HCT116 (cell line): ENCODE data around the gene EYA4. TPM values are rescaled to one million over a fixed set of nuclear protein-coding genes. Genes with fewer than 3 reads are reported as not detected.

Experiments
- ATAC-seq: fragments of 200-7000 bp; cut with Tn5 transposase; 2 replicates; pipeline ENCODE4 v1.9.1; 2020; ENCODE audit warnings: mild to moderate bottlenecking, moderate library complexity
- BruUV-seq: library from RNA; stranded (reverse); fragments of 400-500 nt; replicated peaks from 2 replicates; lab custom pipeline; 2021; lab: Mats Ljungman, UMichigan
- CTCF ChIA-PET: fragments of 300-600 bp; sonication (Branson Sonifier 250); formaldehyde crosslinking; loops from one replicate; lab custom pipeline; 2021; ENCODE audit warnings: antibody characterized with exemption; lab: Charles Lee
- POLR2A ChIA-PET: fragments of 300-600, 350-600 bp; sonication (Branson Sonifier 250); formaldehyde crosslinking; loops from one replicate; lab custom pipeline; 2021; ENCODE audit warnings: antibody characterized with exemption; lab: Charles Lee
- RAD21 ChIA-PET, 2 experiments: fragments of 300-600 bp; sonication (Branson Sonifier 250); formaldehyde crosslinking; loops; one replicate each; lab custom pipeline; 2023; ENCODE audit warnings: low total read pairs in 2 of 2; ENCODE audit not compliant: uncharacterized antibody in 2 of 2, unreplicated experiment in 2 of 2, low non-redundant PET in 1 of 2; lab: Charles Lee
- DNase-seq: peaks from one replicate; pipeline ENCODE4 v3.0.0-alpha.2; 2010; ENCODE audit warnings: low read depth, low spot score
- H2AFZ ChIP-seq: fragments of 200-600 bp; shearing (Covaris generic), sonication (generic); 2 replicates; pipeline ENCODE4 v1.6.1; 2017; ENCODE audit warnings: low read depth, mixed run types, mixed read lengths, antibody characterized with exemption, low read length; ENCODE audit not compliant: poor library complexity, severe bottlenecking
- H3K27ac ChIP-seq: 2 replicates; pipeline ENCODE4 v1.5.1; 2012; ENCODE audit warnings: low read depth, low read length
- H3K27me3 ChIP-seq: fragments of 200-600 bp; sonication (generic); 2 replicates; pipeline ENCODE4 v1.6.1; 2016; ENCODE audit warnings: mixed run types, low read length, mixed read lengths; ENCODE audit not compliant: insufficient read depth
- H3K36me3 ChIP-seq, 2 experiments: fragments of 200-500 bp in 1 of 2; fragments of 200-600 bp in 1 of 2; sonication (Bioruptor generic) in 1 of 2; sonication (generic) in 1 of 2; 2 replicates each; pipeline versions ENCODE4 v1.5.1 to v1.6.1; 2014 to 2016; ENCODE audit warnings: low read length in 2 of 2, inconsistent platforms in 1 of 2, mixed read lengths in 1 of 2, mixed run types in 1 of 2; ENCODE audit not compliant: insufficient read depth in 2 of 2, control insufficient read depth in 1 of 2
- H3K4me1 ChIP-seq, 2 experiments: fragments of 200-600 bp in 1 of 2; sonication (generic) in 1 of 2; 2 replicates each; pipeline versions ENCODE4 v1.5.1 to v1.6.1; 2012 to 2017; ENCODE audit warnings: low read length in 2 of 2, inconsistent platforms in 1 of 2, mild to moderate bottlenecking in 1 of 2, mixed read lengths in 1 of 2, mixed run types in 1 of 2, moderate library complexity in 1 of 2; ENCODE audit not compliant: insufficient read depth in 2 of 2, control insufficient read depth in 1 of 2
- H3K4me2 ChIP-seq: fragments of 200-600 bp; sonication (generic); 2 replicates; pipeline ENCODE4 v1.6.1; 2017; ENCODE audit warnings: mixed run types, low read length, mixed read lengths
- H3K4me3 ChIP-seq, 2 experiments: fragments of 200-600 bp in 1 of 2; sonication (generic) in 1 of 2; replicated peaks in 1 of 2; 2 replicates each; pipeline ENCODE4 v1.5.1; 2011 to 2016; ENCODE audit warnings: low read length in 2 of 2, control low read depth in 1 of 2, low read depth in 1 of 2, mild to moderate bottlenecking in 1 of 2, mixed read lengths in 1 of 2, mixed run types in 1 of 2
- H3K79me2 ChIP-seq: fragments of 200-600 bp; sonication (generic); 2 replicates; pipeline ENCODE4 v1.6.1; 2017; ENCODE audit warnings: mild to moderate bottlenecking, mixed run types, low read length, moderate library complexity, mixed read lengths; ENCODE audit not compliant: insufficient read depth
- H3K9ac ChIP-seq: fragments of 200-600 bp; sonication (generic); 2 replicates; pipeline ENCODE4 v1.6.1; 2016; ENCODE audit warnings: low read length, mixed read lengths
- H3K9me2 ChIP-seq: fragments of 200-600 bp; sonication (generic), shearing (Covaris generic); 2 replicates; pipeline ENCODE4 v1.6.1; 2017; ENCODE audit warnings: mixed run types, mild to moderate bottlenecking, moderate library complexity; ENCODE audit not compliant: insufficient read depth
- H3K9me3 ChIP-seq, 2 experiments: fragments of 200-500 bp in 1 of 2; fragments of 200-600 bp in 1 of 2; sonication (Bioruptor generic) in 1 of 2; sonication (generic) in 1 of 2; 2 replicates each; pipeline ENCODE4 v1.6.1; 2014 to 2017; ENCODE audit warnings: low read length in 2 of 2, mixed read lengths in 2 of 2, inconsistent platforms in 1 of 2, low read depth in 1 of 2, mild to moderate bottlenecking in 1 of 2, mixed run types in 1 of 2, moderate library complexity in 1 of 2; ENCODE audit not compliant: control insufficient read depth in 1 of 2, insufficient read depth in 1 of 2
- H4K20me1 ChIP-seq: fragments of 200-600 bp; sonication (generic), shearing (Covaris generic); 2 replicates; pipeline ENCODE4 v1.6.1; 2017; ENCODE audit warnings: mixed run types, mild to moderate bottlenecking, moderate library complexity; ENCODE audit not compliant: insufficient read depth
- CEBPB ChIP-seq: IDR thresholded peaks from 2 replicates; pipeline ENCODE4 v1.6.1; 2012; ENCODE audit warnings: low read depth
- CTCF ChIP-seq, 3 experiments: fragments of 200-600 bp in 1 of 3; sonication (generic) in 1 of 3; IDR thresholded peaks in 2 of 3; conservative IDR thresholded peaks in 1 of 3; 2 replicates each; pipeline ENCODE4 v1.5.1; 2012 to 2017; ENCODE audit warnings: low read depth in 2 of 3, low read length in 2 of 3, antibody characterized with exemption in 1 of 3, borderline replicate concordance in 1 of 3, control low read depth in 1 of 3, mild to moderate bottlenecking in 1 of 3, mixed read lengths in 1 of 3, mixed run types in 1 of 3, moderate library complexity in 1 of 3; ENCODE audit not compliant: insufficient read depth in 1 of 3
- EGR1 ChIP-seq: IDR thresholded peaks from 2 replicates; pipeline ENCODE4 v1.6.1; 2012; ENCODE audit warnings: low read depth
- ELF1 ChIP-seq: IDR thresholded peaks from 2 replicates; pipeline ENCODE4 v1.6.1; 2012; ENCODE audit warnings: low read depth, borderline replicate concordance
- FOSL1 ChIP-seq: IDR thresholded peaks from 2 replicates; pipeline ENCODE4 v1.6.1; 2012; ENCODE audit warnings: low read depth
- POLR2A ChIP-seq: IDR thresholded peaks from 2 replicates; pipeline ENCODE4 v1.7.0; 2011; ENCODE audit warnings: borderline replicate concordance; ENCODE audit not compliant: insufficient read depth, insufficient read length; ENCODE audit errors: extremely low read depth
- POLR2AphosphoS5 ChIP-seq: IDR thresholded peaks from 2 replicates; pipeline ENCODE4 v1.6.1; 2011; ENCODE audit warnings: mild to moderate bottlenecking, low read depth, low read length, moderate library complexity
- RAD21 ChIP-seq: IDR thresholded peaks from 2 replicates; pipeline ENCODE4 v1.6.1; 2012; ENCODE audit warnings: low read depth, mild to moderate bottlenecking
- SP1 ChIP-seq: IDR thresholded peaks from 2 replicates; pipeline ENCODE4 v1.6.1; 2012; ENCODE audit warnings: low read depth
- SRF ChIP-seq: IDR thresholded peaks from 2 replicates; pipeline ENCODE4 v1.6.1; 2012; ENCODE audit warnings: low read depth
- TCF7L2 ChIP-seq: IDR thresholded peaks from 2 replicates; pipeline ENCODE4 v1.7.0; 2011; ENCODE audit warnings: borderline replicate concordance, inconsistent platforms; ENCODE audit not compliant: insufficient read depth, insufficient read length; ENCODE audit errors: extremely low read depth
- YY1 ChIP-seq: IDR thresholded peaks from 2 replicates; pipeline ENCODE4 v1.6.1; 2011; ENCODE audit warnings: low read length, low read depth, moderate library complexity, mild to moderate bottlenecking; ENCODE audit not compliant: insufficient replicate concordance; ENCODE audit errors: extremely low read depth
- intact Hi-C: fragments of 100-400 bp; cut with micrococcal nuclease; formaldehyde crosslinking; loops from 2 replicates; pipeline ENCODE4 v1.10.0; 2022
- total RNA-seq: library from RNA; stranded (reverse); gene quantifications from one replicate; pipeline ENCODE4 v1.2.1, GENCODE V29; 2021; ENCODE audit not compliant: unreplicated experiment
- TF ChIP-seq, protein P1 (sequence below): IDR thresholded peaks from 2 replicates; pipeline ENCODE4 v1.6.1; 2012; ENCODE audit warnings: low read depth
- TF ChIP-seq, protein P2 (sequence below): IDR thresholded peaks from 2 replicates; pipeline ENCODE4 v1.6.1; 2012
- TF ChIP-seq, protein P3 (sequence below): IDR thresholded peaks from 2 replicates; pipeline ENCODE4 v1.6.1; 2012
- TF ChIP-seq, protein P4 (sequence below): IDR thresholded peaks from 2 replicates; pipeline ENCODE4 v1.6.1; 2011; ENCODE audit warnings: mild to moderate bottlenecking, low read length, moderate library complexity; ENCODE audit not compliant: insufficient replicate concordance; ENCODE audit errors: extremely low read depth

EYA4 gene
- total RNA-seq, 1 experiment from 2014 or later: not detected

GRCh38 chr6:133430530-133430929, 189.4 kb downstream of the EYA4 start:
- POLR2A ChIA-PET: no interaction called here
- no TSS peak for BruUV-seq

More at GRCh38 chr6:133430530-133430929, 189.4 kb downstream of the EYA4 start:
- H3K27ac ChIP-seq: no peak overlapping the region
- ChIA-PET CTCF (no interaction called here), RAD21 (no interaction called here)
- H3K36me3 ChIP-seq: no peaks in the 10 kb centered on the region
- TF ChIP-seq, protein P1, sequence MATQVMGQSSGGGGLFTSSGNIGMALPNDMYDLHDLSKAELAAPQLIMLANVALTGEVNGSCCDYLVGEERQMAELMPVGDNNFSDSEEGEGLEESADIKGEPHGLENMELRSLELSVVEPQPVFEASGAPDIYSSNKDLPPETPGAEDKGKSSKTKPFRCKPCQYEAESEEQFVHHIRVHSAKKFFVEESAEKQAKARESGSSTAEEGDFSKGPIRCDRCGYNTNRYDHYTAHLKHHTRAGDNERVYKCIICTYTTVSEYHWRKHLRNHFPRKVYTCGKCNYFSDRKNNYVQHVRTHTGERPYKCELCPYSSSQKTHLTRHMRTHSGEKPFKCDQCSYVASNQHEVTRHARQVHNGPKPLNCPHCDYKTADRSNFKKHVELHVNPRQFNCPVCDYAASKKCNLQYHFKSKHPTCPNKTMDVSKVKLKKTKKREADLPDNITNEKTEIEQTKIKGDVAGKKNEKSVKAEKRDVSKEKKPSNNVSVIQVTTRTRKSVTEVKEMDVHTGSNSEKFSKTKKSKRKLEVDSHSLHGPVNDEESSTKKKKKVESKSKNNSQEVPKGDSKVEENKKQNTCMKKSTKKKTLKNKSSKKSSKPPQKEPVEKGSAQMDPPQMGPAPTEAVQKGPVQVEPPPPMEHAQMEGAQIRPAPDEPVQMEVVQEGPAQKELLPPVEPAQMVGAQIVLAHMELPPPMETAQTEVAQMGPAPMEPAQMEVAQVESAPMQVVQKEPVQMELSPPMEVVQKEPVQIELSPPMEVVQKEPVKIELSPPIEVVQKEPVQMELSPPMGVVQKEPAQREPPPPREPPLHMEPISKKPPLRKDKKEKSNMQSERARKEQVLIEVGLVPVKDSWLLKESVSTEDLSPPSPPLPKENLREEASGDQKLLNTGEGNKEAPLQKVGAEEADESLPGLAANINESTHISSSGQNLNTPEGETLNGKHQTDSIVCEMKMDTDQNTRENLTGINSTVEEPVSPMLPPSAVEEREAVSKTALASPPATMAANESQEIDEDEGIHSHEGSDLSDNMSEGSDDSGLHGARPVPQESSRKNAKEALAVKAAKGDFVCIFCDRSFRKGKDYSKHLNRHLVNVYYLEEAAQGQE: no peak
- TF ChIP-seq RAD21 (no peak), SRF (no peak), ELF1 (no peak), CEBPB (no peak), CTCF (IDR thresholded peaks at IDR 0.05 in 2 of 3, conservative IDR thresholded peaks at IDR 0.05 in 1 of 3; ENCODE audit: borderline replicate concordance in 1 of 3, insufficient read depth in 1 of 3, low read depth in 2 of 3, low read length in 2 of 3) (no peak), FOSL1 (no peak), YY1 (no peak), SP1 (no peak), POLR2AphosphoS5 (no peak), EGR1 (no peak), TCF7L2 (no peak), POLR2A (no peak)
- TF ChIP-seq, protein P2, sequence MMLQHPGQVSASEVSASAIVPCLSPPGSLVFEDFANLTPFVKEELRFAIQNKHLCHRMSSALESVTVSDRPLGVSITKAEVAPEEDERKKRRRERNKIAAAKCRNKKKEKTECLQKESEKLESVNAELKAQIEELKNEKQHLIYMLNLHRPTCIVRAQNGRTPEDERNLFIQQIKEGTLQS: no peak
- TF ChIP-seq, protein P3, sequence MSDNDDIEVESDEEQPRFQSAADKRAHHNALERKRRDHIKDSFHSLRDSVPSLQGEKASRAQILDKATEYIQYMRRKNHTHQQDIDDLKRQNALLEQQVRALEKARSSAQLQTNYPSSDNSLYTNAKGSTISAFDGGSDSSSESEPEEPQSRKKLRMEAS: no peak
- TF ChIP-seq, protein P4, sequence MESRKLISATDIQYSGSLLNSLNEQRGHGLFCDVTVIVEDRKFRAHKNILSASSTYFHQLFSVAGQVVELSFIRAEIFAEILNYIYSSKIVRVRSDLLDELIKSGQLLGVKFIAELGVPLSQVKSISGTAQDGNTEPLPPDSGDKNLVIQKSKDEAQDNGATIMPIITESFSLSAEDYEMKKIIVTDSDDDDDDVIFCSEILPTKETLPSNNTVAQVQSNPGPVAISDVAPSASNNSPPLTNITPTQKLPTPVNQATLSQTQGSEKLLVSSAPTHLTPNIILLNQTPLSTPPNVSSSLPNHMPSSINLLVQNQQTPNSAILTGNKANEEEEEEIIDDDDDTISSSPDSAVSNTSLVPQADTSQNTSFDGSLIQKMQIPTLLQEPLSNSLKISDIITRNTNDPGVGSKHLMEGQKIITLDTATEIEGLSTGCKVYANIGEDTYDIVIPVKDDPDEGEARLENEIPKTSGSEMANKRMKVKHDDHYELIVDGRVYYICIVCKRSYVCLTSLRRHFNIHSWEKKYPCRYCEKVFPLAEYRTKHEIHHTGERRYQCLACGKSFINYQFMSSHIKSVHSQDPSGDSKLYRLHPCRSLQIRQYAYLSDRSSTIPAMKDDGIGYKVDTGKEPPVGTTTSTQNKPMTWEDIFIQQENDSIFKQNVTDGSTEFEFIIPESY: no peak
- peaks cover 6% of the 10 kb centered on the region; the same call in 1 of the 2 replicates for H3K27me3 ChIP-seq
- H3K4me1 ChIP-seq: no peaks in the 10 kb centered on the region
- DNase-seq (no peak), ATAC-seq (no peak)
- no peak overlapping the region for H2AFZ ChIP-seq
- H3K9ac ChIP-seq: no peak overlapping the region
- intact Hi-C loops: no loop called here
- H3K9me3 ChIP-seq: no peaks in the 10 kb centered on the region
- H3K4me3 ChIP-seq: no peak overlapping the region
- no peaks in the 10 kb centered on the region for H3K79me2 ChIP-seq
- no peak overlapping the region for H3K4me2 ChIP-seq
- H4K20me1 ChIP-seq: no peaks in the 10 kb centered on the region
- H3K9me2 ChIP-seq: no peaks in the 10 kb centered on the region
